SH-SY5Y (cell line): ENCODE results near the gene OCA2.

Source experiments
- GATA2 ChIP-seq: IDR thresholded peaks from 2 replicates; pipeline ENCODE4 v1.6.1; 2011; ENCODE audit warnings: mild to moderate bottlenecking, low read depth, low read length
- GATA3 ChIP-seq: IDR thresholded peaks from 2 replicates; pipeline ENCODE4 v1.6.1; 2011; ENCODE audit warnings: low read depth, mild to moderate bottlenecking, low read length, moderate library complexity

GRCh38 chr15:27977696-27978095 lies 121.4 kb downstream of the OCA2 start:
- no peak for TF ChIP-seq GATA2
- TF ChIP-seq GATA3: no peak
